ENCODE results near the gene AGT.
A peak's percentile ranks its signal among the peaks of the same experiment; 100 is the strongest.

Gene AGT

GRCh38 chr1:230694464-230694863 is 19.5 kb downstream of the AGT start:
- DNase-seq, result no peak
- peaks cover 3% of the 10 kb centered on the region for H3K27me3 Mint-ChIP-seq (ENCODE audit: low read depth, poor library complexity)
- no peaks in the 10 kb centered on the region for H3K4me1 Mint-ChIP-seq
- peak overlapping the region; percentile 35 for H3K27ac Mint-ChIP-seq
- no peaks in the 10 kb centered on the region for H3K9me3 Mint-ChIP-seq
- peaks cover 34% of the 10 kb centered on the region for H3K36me3 Mint-ChIP-seq (ENCODE audit: low read depth)
- no peak for TF ChIP-seq CTCF (IDR thresholded peaks at IDR 0.05)
- H3K4me3 Mint-ChIP-seq, result no peak overlapping the region

GRCh38 chr1:230693777-230694176 is 20.1 kb downstream of the AGT start:
- DNase-seq, result no peak
- Mint-ChIP-seq H3K27ac (peak overlapping the region; percentile 35), H3K9me3 (no peaks in the 10 kb centered on the region), H3K4me3 (no peak overlapping the region), H3K27me3 (ENCODE audit: low read depth, poor library complexity) (peaks cover 3% of the 10 kb centered on the region), H3K36me3 (ENCODE audit: low read depth) (peaks cover 36% of the 10 kb centered on the region), H3K4me1 (no peaks in the 10 kb centered on the region)
- TF ChIP-seq CTCF (IDR thresholded peaks at IDR 0.05), result no peak

GRCh38 chr1:230693221-230693620 is 20.7 kb downstream of the AGT start:
- no peak overlapping the region for H3K4me3 Mint-ChIP-seq
- peaks cover 3% of the 10 kb centered on the region for H3K27me3 Mint-ChIP-seq (ENCODE audit: low read depth, poor library complexity)
- H3K4me1 Mint-ChIP-seq, result no peaks in the 10 kb centered on the region
- H3K36me3 Mint-ChIP-seq (ENCODE audit: low read depth), result peaks cover 40% of the 10 kb centered on the region
- H3K27ac Mint-ChIP-seq, result no peak overlapping the region
- TF ChIP-seq CTCF (IDR thresholded peaks at IDR 0.05), result no peak
- DNase-seq, result no peak
- no peaks in the 10 kb centered on the region for H3K9me3 Mint-ChIP-seq

- Mint-ChIP-seq H3K4me3 (no peak overlapping the region), H3K4me1 (no peaks in the 10 kb centered on the region), H3K9me3 (no peaks in the 10 kb centered on the region), H3K27me3 (ENCODE audit: low read depth, poor library complexity) (no peaks in the 10 kb centered on the region), H3K27ac (no peak overlapping the region), H3K36me3 (ENCODE audit: low read depth) (peaks cover 53% of the 10 kb centered on the region)
- no peak for DNase-seq
- no peak for TF ChIP-seq CTCF (IDR thresholded peaks at IDR 0.05)
Observed at GRCh38 chr1:230691615-230692014, 22.3 kb downstream of the AGT start.

- no peak for TF ChIP-seq CTCF (IDR thresholded peaks at IDR 0.05)
- Mint-ChIP-seq H3K4me1 (no peaks in the 10 kb centered on the region), H3K4me3 (no peak overlapping the region), H3K27ac (no peak overlapping the region), H3K36me3 (ENCODE audit: low read depth) (peaks cover 64% of the 10 kb centered on the region), H3K27me3 (ENCODE audit: low read depth, poor library complexity) (no peaks in the 10 kb centered on the region), H3K9me3 (no peaks in the 10 kb centered on the region)
- no peak for DNase-seq
Observed at GRCh38 chr1:230690101-230690500, 23.8 kb downstream of the AGT start.

- no peak for DNase-seq
- no peak overlapping the region for H3K4me3 Mint-ChIP-seq
- H3K27me3 Mint-ChIP-seq (ENCODE audit: low read depth, poor library complexity), result no peaks in the 10 kb centered on the region
- TF ChIP-seq CTCF (IDR thresholded peaks at IDR 0.05), result no peak
- H3K36me3 Mint-ChIP-seq (ENCODE audit: low read depth), result peaks cover 69% of the 10 kb centered on the region
- H3K4me1 Mint-ChIP-seq, result no peaks in the 10 kb centered on the region
- H3K27ac Mint-ChIP-seq, result no peak overlapping the region
- no peaks in the 10 kb centered on the region for H3K9me3 Mint-ChIP-seq
Observed at GRCh38 chr1:230686747-230687146, 27.2 kb downstream of the AGT start.
